KMS-11 (cell line): ENCODE measurements around the gene SARS2.
A peak's percentile ranks its signal among the peaks of the same experiment; 100 is the strongest.

Experiments used
- H2AFZ ChIP-seq: fragments of 200-600 bp; sonication (generic); 2 replicates; pipeline ENCODE4 v1.6.1; 2016; ENCODE audit warnings: antibody characterized with exemption, mixed run types, low read depth
- H3K27ac ChIP-seq: fragments of 200-600 bp; sonication (generic); 2 replicates; pipeline ENCODE4 v1.6.1; 2016; ENCODE audit warnings: mild to moderate bottlenecking, mixed run types
- H3K27me3 ChIP-seq: fragments of 200-600 bp; sonication (generic); 2 replicates; pipeline ENCODE4 v1.6.1; 2017; ENCODE audit warnings: mild to moderate bottlenecking, low read depth, mixed run types, moderate library complexity; ENCODE audit not compliant: insufficient read depth
- H3K36me3 ChIP-seq: fragments of 200-600 bp; sonication (generic); 2 replicates; pipeline ENCODE4 v1.6.1; 2017; ENCODE audit warnings: mild to moderate bottlenecking, mixed run types; ENCODE audit not compliant: insufficient read depth
- H3K4me1 ChIP-seq: fragments of 200-600 bp; sonication (generic); 2 replicates; pipeline ENCODE4 v1.6.1; 2016; ENCODE audit warnings: mild to moderate bottlenecking, low read depth, mixed run types; ENCODE audit not compliant: poor library complexity, severe bottlenecking
- H3K4me2 ChIP-seq: fragments of 200-600 bp; sonication (generic); 2 replicates; pipeline ENCODE4 v1.7.0; 2016; ENCODE audit warnings: mild to moderate bottlenecking, mixed run types
- H3K4me3 ChIP-seq: fragments of 200-600 bp; sonication (generic); IDR thresholded peaks from 2 replicates; pipeline ENCODE4 v1.6.1; 2017; ENCODE audit warnings: low read depth, low read length, mixed read lengths; ENCODE audit not compliant: insufficient read depth
- H3K79me2 ChIP-seq: fragments of 200-600 bp; sonication (generic); 2 replicates; pipeline ENCODE4 v1.6.1; 2016; ENCODE audit warnings: low read depth, mixed run types; ENCODE audit not compliant: insufficient read depth
- H3K9ac ChIP-seq: fragments of 200-600 bp; sonication (generic); 2 replicates; pipeline ENCODE4 v1.6.1; 2016; ENCODE audit warnings: mild to moderate bottlenecking, mixed run types
- H4K20me1 ChIP-seq: fragments of 200-600 bp; sonication (generic); 2 replicates; pipeline ENCODE4 v1.6.1; 2016; ENCODE audit warnings: mild to moderate bottlenecking, mixed run types; ENCODE audit not compliant: insufficient read depth
- CTCF ChIP-seq: fragments of 200-600 bp; sonication (generic); conservative IDR thresholded peaks from 2 replicates; pipeline ENCODE4 v1.6.1; 2017; ENCODE audit warnings: low read depth, mild to moderate bottlenecking, antibody characterized with exemption, low read length, moderate library complexity, mixed read lengths

Gene SARS2

GRCh38 chr19:38977445-38978325 lies 47.1 kb upstream of the SARS2 start:
- H3K9ac ChIP-seq = peak overlapping the region; percentile 46; the same call in 1 of the 2 replicates

GRCh38 chr19:38975861-38976271 lies 45.3 kb upstream of the SARS2 start:
- Histone ChIP-seq H3K4me2 (no peak overlapping the region), H2AFZ (no peak overlapping the region)
- TF ChIP-seq CTCF = no peak

More at GRCh38 chr19:38977445-38978325, 47.1 kb upstream of the SARS2 start:
- Histone ChIP-seq H3K27ac (peak overlapping the region; percentile 82), H3K4me1 (peaks cover 23% of the 10 kb centered on the region), H3K79me2 (no peaks in the 10 kb centered on the region), H3K27me3 (no peaks in the 10 kb centered on the region), H3K36me3 (no peaks in the 10 kb centered on the region), H3K4me3 (no peak overlapping the region), H2AFZ (peak overlapping the region; percentile 51), H3K4me2 (peak overlapping the region; percentile 53), H4K20me1 (no peaks in the 10 kb centered on the region)
- TF ChIP-seq CTCF = no peak

GRCh38 chr19:38975214-38975860 lies 44.8 kb upstream of the SARS2 start, which contains the start of gene FBXO17:
Gene FBXO17, minus strand, starts transcription at chr19:38975742. Its CDS starts 25,423 bp downstream, at chr19:38950319.
- TF ChIP-seq CTCF = no peak
- no peak within 1 kb of the TSS for H3K4me3 ChIP-seq
- H4K20me1 ChIP-seq = no peaks in the 10 kb centered on the region
- H3K27ac ChIP-seq = no peak within 1 kb of the TSS
- H3K27me3 ChIP-seq = no peaks in the 10 kb centered on the region
- H2AFZ ChIP-seq = no peak within 1 kb of the TSS
- no peak within 1 kb of the TSS for H3K4me2 ChIP-seq
- no peak within 1 kb of the TSS for H3K9ac ChIP-seq
- peaks cover 23% of the 10 kb centered on the region for H3K4me1 ChIP-seq
- no peaks in the 10 kb centered on the region for H3K36me3 ChIP-seq
- H3K79me2 ChIP-seq = no peaks in the 10 kb centered on the region

More at GRCh38 chr19:38975861-38976271, 45.3 kb upstream of the SARS2 start:
- Histone ChIP-seq H3K4me3 (no peak overlapping the region), H4K20me1 (no peaks in the 10 kb centered on the region), H3K27me3 (no peaks in the 10 kb centered on the region), H3K9ac (no peak overlapping the region), H3K36me3 (no peaks in the 10 kb centered on the region), H3K4me1 (peaks cover 23% of the 10 kb centered on the region), H3K79me2 (no peaks in the 10 kb centered on the region), H3K27ac (no peak overlapping the region)

GRCh38 chr19:38974624-38975213 lies 44.2 kb upstream of the SARS2 start:
- no peaks in the 10 kb centered on the region for H4K20me1 ChIP-seq
- H3K9ac ChIP-seq = no peak overlapping the region
- no peaks in the 10 kb centered on the region for H3K27me3 ChIP-seq
- no peak overlapping the region for H3K4me3 ChIP-seq
- H3K27ac ChIP-seq = no peak overlapping the region
- no peak overlapping the region for H2AFZ ChIP-seq
- no peak overlapping the region for H3K4me2 ChIP-seq
- no peaks in the 10 kb centered on the region for H3K79me2 ChIP-seq
- H3K4me1 ChIP-seq = peaks cover 23% of the 10 kb centered on the region
- TF ChIP-seq CTCF = no peak
- H3K36me3 ChIP-seq = no peaks in the 10 kb centered on the region
